CD4-positive, alpha-beta T cell (primary cell): ENCODE measurements around the gene C18orf54. TPM values are rescaled to one million over a fixed set of nuclear protein-coding genes. Genes with fewer than 3 reads are reported as not detected.

Source experiments
- ATAC-seq: fragments of 200-7000 bp; cut with Tn5 transposase; one replicate; pipeline ENCODE4 v1.10.0; 2022; ENCODE audit warnings: mild to moderate bottlenecking; ENCODE audit not compliant: poor library complexity
- CTCF ChIA-PET: fragments of 350-600 bp; sonication (Branson Sonifier 250); formaldehyde crosslinking; loops from one replicate; lab custom pipeline; 2021; ENCODE audit warnings: antibody characterized with exemption, inconsistent platforms; lab: Charles Lee
- POLR2A ChIA-PET: fragments of 350-600 bp; sonication (Branson Sonifier 250); formaldehyde crosslinking; loops from one replicate; lab custom pipeline; 2021; ENCODE audit warnings: antibody characterized with exemption, inconsistent platforms; lab: Charles Lee
- DNase-seq, 14 experiments: peaks; one replicate each; pipeline ENCODE4 v3.0.0-alpha.2; 2013 to 2020; ENCODE audit warnings: mixed read lengths in 2 of 14
- H3K27ac ChIP-seq, 2 donors: one replicate each; pipeline versions ENCODE4 v1.5.1 to v1.7.0; 2013; ENCODE audit warnings: low read length in 2 of 2, low read depth in 1 of 2, mild to moderate bottlenecking in 1 of 2
- H3K27me3 ChIP-seq, 2 experiments: 1 replicate in 1 of 2; 2 replicates in 1 of 2; pipeline versions ENCODE4 v1.6.1 to v1.7.0; 2013; ENCODE audit warnings: low read length in 2 of 2, control low read depth in 1 of 2, mild to moderate bottlenecking in 1 of 2, moderate library complexity in 1 of 2; ENCODE audit not compliant: insufficient read depth in 2 of 2, control insufficient read depth in 1 of 2
- H3K36me3 ChIP-seq: one replicate; pipeline ENCODE4 v1.6.1; 2013; ENCODE audit warnings: low read length, control low read depth; ENCODE audit not compliant: insufficient read depth
- H3K4me1 ChIP-seq: one replicate; pipeline ENCODE4 v1.6.1; 2013; ENCODE audit warnings: low read length, control low read depth; ENCODE audit not compliant: insufficient read depth
- H3K4me3 ChIP-seq: one replicate; pipeline ENCODE4 v1.5.1; 2013; ENCODE audit warnings: mild to moderate bottlenecking, low read length, moderate library complexity
- H3K9me3 ChIP-seq, 2 experiments: 1 replicate in 1 of 2; 2 replicates in 1 of 2; pipeline versions ENCODE4 v1.6.1 to v1.7.0; 2013; ENCODE audit warnings: low read length in 2 of 2, mild to moderate bottlenecking in 2 of 2, control low read depth in 1 of 2, moderate library complexity in 1 of 2; ENCODE audit not compliant: control insufficient read depth in 1 of 2, insufficient read depth in 1 of 2
- H3K27ac Mint-ChIP-seq: one replicate; pipeline ENCODE4 v1.8.0; 2020; ENCODE audit warnings: mixed read lengths
- H3K27me3 Mint-ChIP-seq: one replicate; pipeline ENCODE4 v1.8.0; 2021; ENCODE audit warnings: mixed read lengths
- H3K36me3 Mint-ChIP-seq: one replicate; pipeline ENCODE4 v1.8.0; 2021; ENCODE audit warnings: low read depth, mixed read lengths
- H3K4me1 Mint-ChIP-seq: one replicate; pipeline ENCODE4 v1.8.0; 2021; ENCODE audit warnings: low read depth, mixed read lengths
- H3K4me3 Mint-ChIP-seq: one replicate; pipeline ENCODE4 v1.8.0; 2020; ENCODE audit warnings: mild to moderate bottlenecking, mixed read lengths
- H3K9me3 Mint-ChIP-seq: one replicate; pipeline ENCODE4 v1.8.0; 2020; ENCODE audit warnings: mixed read lengths
- intact Hi-C, 2 experiments: fragments of 100-400 bp; cut with DNase I in 1 of 2; cut with micrococcal nuclease in 1 of 2; formaldehyde crosslinking; loops; one replicate each; pipeline versions ENCODE4 v1.15.1 to v1.9.0; 2023 to 2025; cut with DNase I, micrococcal nuclease
- total RNA-seq, 174 experiments: library from RNA in 2 of 174; stranded (reverse) in 2 of 174; gene quantifications; one replicate each; pipeline ENCODE4 v1.2.3 and lab custom pipeline; 2021 to 2026
- TF ChIP-seq, protein P1 (sequence below): fragments of 200-600 bp; IDR thresholded peaks from one replicate; pipeline ENCODE4 v1.8.0; 2022; ENCODE audit warnings: antibody characterized with exemption, mild to moderate bottlenecking

The C18orf54 gene
- total RNA-seq, 2 experiments from 2014 or later, result 0.44 to 0.47 TPM

DNA sequence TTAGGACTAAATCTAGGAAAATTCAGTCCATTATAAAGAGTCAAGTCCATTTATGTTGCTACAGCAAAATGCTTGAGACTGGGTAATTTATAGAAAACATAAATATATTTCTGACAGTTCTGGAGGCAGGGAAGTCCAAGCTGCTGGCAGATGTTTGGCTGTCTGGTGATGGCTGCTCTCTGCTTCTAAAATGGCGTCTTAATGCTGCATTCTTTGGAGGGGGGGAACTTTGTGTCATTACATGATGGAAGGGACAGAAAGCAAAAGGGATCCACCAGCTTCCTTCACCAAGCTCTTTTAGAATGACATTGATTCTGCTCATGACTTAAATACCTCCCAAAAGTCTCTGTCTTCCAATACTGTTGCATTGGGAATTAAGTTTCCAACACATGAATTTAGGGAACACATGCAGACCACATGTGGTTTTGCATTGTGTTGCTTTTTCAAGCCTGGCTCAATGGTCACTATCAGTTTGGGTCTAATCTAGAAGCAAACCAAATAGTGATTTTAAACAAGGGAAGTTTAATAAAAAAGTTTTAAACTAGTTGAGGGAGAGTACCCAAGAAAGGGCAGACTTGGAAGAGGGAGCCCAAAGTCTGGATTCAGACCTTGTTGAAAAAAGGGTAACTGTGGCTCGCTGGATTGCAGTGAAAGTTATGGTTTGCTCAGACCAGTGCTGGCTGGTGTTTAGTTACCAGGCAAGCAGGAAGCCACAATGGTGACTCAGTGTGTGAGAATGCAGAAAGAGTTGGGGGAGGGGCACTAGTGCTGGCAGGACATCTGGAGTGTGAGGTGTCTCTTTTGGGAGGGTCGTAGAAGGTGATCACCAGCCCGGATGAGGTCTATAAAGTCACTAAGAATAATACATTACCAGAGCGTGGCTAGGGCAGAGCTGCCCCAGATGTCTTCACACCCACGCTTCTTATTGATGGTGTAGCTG, 30.8 kb downstream of the C18orf54 start:
- TF ChIP-seq, protein P1, sequence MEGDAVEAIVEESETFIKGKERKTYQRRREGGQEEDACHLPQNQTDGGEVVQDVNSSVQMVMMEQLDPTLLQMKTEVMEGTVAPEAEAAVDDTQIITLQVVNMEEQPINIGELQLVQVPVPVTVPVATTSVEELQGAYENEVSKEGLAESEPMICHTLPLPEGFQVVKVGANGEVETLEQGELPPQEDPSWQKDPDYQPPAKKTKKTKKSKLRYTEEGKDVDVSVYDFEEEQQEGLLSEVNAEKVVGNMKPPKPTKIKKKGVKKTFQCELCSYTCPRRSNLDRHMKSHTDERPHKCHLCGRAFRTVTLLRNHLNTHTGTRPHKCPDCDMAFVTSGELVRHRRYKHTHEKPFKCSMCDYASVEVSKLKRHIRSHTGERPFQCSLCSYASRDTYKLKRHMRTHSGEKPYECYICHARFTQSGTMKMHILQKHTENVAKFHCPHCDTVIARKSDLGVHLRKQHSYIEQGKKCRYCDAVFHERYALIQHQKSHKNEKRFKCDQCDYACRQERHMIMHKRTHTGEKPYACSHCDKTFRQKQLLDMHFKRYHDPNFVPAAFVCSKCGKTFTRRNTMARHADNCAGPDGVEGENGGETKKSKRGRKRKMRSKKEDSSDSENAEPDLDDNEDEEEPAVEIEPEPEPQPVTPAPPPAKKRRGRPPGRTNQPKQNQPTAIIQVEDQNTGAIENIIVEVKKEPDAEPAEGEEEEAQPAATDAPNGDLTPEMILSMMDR, result no peak
- ATAC-seq (no peak), DNase-seq (peak in 3 of 14 experiments; percentile 1 to 14 (median 4))
- H3K9me3 Mint-ChIP-seq, result no peaks in the 10 kb centered on the region
- no peak overlapping the region for H3K4me3 Mint-ChIP-seq
- no peaks in the 10 kb centered on the region for H3K4me1 Mint-ChIP-seq
- no peak overlapping the region for H3K4me3 ChIP-seq
- H3K36me3 ChIP-seq, result no peaks in the 10 kb centered on the region
- H3K27me3 ChIP-seq, result no peaks in the 10 kb centered on the region
- H3K36me3 Mint-ChIP-seq, result no peaks in the 10 kb centered on the region
- no peaks in the 10 kb centered on the region for H3K9me3 ChIP-seq
- H3K27me3 Mint-ChIP-seq, result peaks cover 16% of the 10 kb centered on the region
- intact Hi-C loops, result no loop called here
- H3K27ac ChIP-seq, result no peak overlapping the region
- ChIA-PET CTCF (no interaction called here), POLR2A (no interaction called here)
- no peak overlapping the region for H3K27ac Mint-ChIP-seq
- H3K4me1 ChIP-seq, result no peaks in the 10 kb centered on the region

DNA sequence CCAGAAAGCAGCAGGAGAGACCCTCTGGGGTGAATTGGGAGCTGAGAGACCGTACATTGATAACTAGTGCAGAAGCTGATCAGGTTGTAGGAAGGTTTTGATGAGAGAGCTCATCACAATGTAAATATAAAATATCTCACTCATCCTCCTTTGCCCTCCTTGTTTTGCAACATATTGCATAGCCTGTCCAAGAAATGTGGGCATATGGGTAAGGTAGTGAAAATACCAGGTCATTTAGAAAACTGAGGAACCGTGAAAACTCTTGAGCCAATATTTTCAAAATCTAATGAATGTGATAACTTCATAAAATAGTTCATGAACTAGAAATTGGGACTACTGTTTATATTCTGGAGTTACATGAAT, 31.4 kb downstream of the C18orf54 start:
- TF ChIP-seq, protein P1, result no peak
- Histone ChIP-seq H3K4me1 (no peaks in the 10 kb centered on the region), H3K36me3 (no peaks in the 10 kb centered on the region), H3K27ac (no peak overlapping the region), H3K4me3 (no peak overlapping the region), H3K9me3 (no peaks in the 10 kb centered on the region), H3K27me3 (no peaks in the 10 kb centered on the region)
- ATAC-seq, result no peak
- DNase-seq, result no peak
- intact Hi-C loops, result no loop called here
- Mint-ChIP-seq H3K4me3 (no peak overlapping the region), H3K27ac (no peak overlapping the region), H3K27me3 (peaks cover 16% of the 10 kb centered on the region), H3K36me3 (no peaks in the 10 kb centered on the region), H3K9me3 (no peaks in the 10 kb centered on the region), H3K4me1 (no peaks in the 10 kb centered on the region)
- ChIA-PET CTCF (no interaction called here), POLR2A (no interaction called here)

DNA sequence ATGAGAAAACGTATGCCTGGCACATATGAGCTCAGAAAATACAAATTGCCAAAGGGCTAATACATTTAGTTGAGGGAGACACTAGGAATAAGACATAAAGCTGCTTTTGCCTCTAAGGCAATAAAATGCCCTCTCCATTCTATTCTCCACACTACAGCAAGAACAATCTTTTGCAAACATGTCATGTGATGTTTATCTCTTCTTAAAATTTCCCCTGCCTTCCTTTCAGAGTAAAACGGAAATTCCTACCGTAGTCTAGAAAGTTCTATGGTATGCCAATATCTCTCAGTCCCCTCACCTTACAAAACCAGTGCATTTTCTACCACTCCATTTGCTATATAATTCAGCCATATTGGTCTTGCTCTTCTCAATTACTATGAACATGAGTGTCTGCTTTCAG, 33.1 kb downstream of the C18orf54 start:
- Mint-ChIP-seq H3K9me3 (no peaks in the 10 kb centered on the region), H3K4me3 (no peak overlapping the region), H3K36me3 (no peaks in the 10 kb centered on the region), H3K4me1 (no peaks in the 10 kb centered on the region), H3K27ac (no peak overlapping the region), H3K27me3 (peaks cover 16% of the 10 kb centered on the region)
- Histone ChIP-seq H3K36me3 (no peaks in the 10 kb centered on the region), H3K27ac (no peak overlapping the region), H3K4me1 (no peaks in the 10 kb centered on the region), H3K27me3 (no peaks in the 10 kb centered on the region), H3K9me3 (no peaks in the 10 kb centered on the region), H3K4me3 (no peak overlapping the region)
- CTCF ChIA-PET, result interaction anchor here (1.8 kb wide), 1 partner anchor 33 kb away, joined by 3 read pairs; the partner anchor contains the start of genes C18orf54 and STARD6
- POLR2A ChIA-PET, result no interaction called here
- TF ChIP-seq, protein P1, result no peak
- intact Hi-C loops, result loop anchor here (5.0 kb wide), 2 partner anchors 169 to 281 kb away; partner anchors contain the start of gene MBD2 (in 1 of the 2)
- no peak for DNase-seq
- ATAC-seq, result no peak
